Measurements from ENCODE around the gene ANTXR1.

Gene ANTXR1

GRCh38 chr2:69067866-69068265 is 54.9 kb downstream of the ANTXR1 start:
- no peak for DNase-seq

GRCh38 chr2:69070969-69071368 is 58.0 kb downstream of the ANTXR1 start:
- no peak for DNase-seq

GRCh38 chr2:69073928-69074570 is 61.1 kb downstream of the ANTXR1 start:
- DNase-seq: no peak

- DNase-seq: no peak
Measured at GRCh38 chr2:69074918-69075317, 61.9 kb downstream of the ANTXR1 start.

GRCh38 chr2:69075486-69075885 is 62.5 kb downstream of the ANTXR1 start:
- no peak for DNase-seq

GRCh38 chr2:69076601-69077000 is 63.6 kb downstream of the ANTXR1 start:
- DNase-seq: no peak

GRCh38 chr2:69077252-69077950 is 64.4 kb downstream of the ANTXR1 start:
- DNase-seq: peak in 2 of 58 donors; percentile 1 to 6

- DNase-seq: no peak
Measured at GRCh38 chr2:69080071-69080470, 67.1 kb downstream of the ANTXR1 start.

GRCh38 chr2:69081001-69081580 is 68.1 kb downstream of the ANTXR1 start:
- DNase-seq: no peak

- DNase-seq: no peak
Measured at GRCh38 chr2:69081757-69082156, 68.8 kb downstream of the ANTXR1 start.

- DNase-seq: peak in 3 of 58 donors; percentile 12 to 34 (median 20)
Measured at GRCh38 chr2:69082430-69082997, 69.5 kb downstream of the ANTXR1 start.

GRCh38 chr2:69083235-69083748 is 70.3 kb downstream of the ANTXR1 start:
- DNase-seq: peak in 1 of 58 donors; percentile 28

GRCh38 chr2:69084492-69084891 is 71.5 kb downstream of the ANTXR1 start:
- no peak for DNase-seq

- no peak for DNase-seq
Measured at GRCh38 chr2:69086466-69086865, 73.5 kb downstream of the ANTXR1 start.

- DNase-seq: no peak
Measured at GRCh38 chr2:69087211-69087911, 74.4 kb downstream of the ANTXR1 start.

- no peak for DNase-seq
Measured at GRCh38 chr2:69087912-69088240, 74.9 kb downstream of the ANTXR1 start.

- no peak for DNase-seq
Measured at GRCh38 chr2:69088466-69088865, 75.5 kb downstream of the ANTXR1 start.

- no peak for DNase-seq
Measured at GRCh38 chr2:69089266-69089665, 76.3 kb downstream of the ANTXR1 start.

- DNase-seq: no peak
Measured at GRCh38 chr2:69089998-69090397, 77.0 kb downstream of the ANTXR1 start.

- no peak for DNase-seq
Measured at GRCh38 chr2:69090820-69091219, 77.8 kb downstream of the ANTXR1 start.

GRCh38 chr2:69092857-69093256 is 79.9 kb downstream of the ANTXR1 start:
- no peak for DNase-seq

- DNase-seq: peak in 2 of 58 donors; percentile 19 to 41
Measured at GRCh38 chr2:69095305-69095704, 82.3 kb downstream of the ANTXR1 start.
